ENCODE results near the gene PPP1R27. TPM values are rescaled to one million over a fixed set of nuclear protein-coding genes. Genes with fewer than 3 reads are reported as not detected.

Gene PPP1R27
- not detected in 2 replicates for total RNA-seq

DNA sequence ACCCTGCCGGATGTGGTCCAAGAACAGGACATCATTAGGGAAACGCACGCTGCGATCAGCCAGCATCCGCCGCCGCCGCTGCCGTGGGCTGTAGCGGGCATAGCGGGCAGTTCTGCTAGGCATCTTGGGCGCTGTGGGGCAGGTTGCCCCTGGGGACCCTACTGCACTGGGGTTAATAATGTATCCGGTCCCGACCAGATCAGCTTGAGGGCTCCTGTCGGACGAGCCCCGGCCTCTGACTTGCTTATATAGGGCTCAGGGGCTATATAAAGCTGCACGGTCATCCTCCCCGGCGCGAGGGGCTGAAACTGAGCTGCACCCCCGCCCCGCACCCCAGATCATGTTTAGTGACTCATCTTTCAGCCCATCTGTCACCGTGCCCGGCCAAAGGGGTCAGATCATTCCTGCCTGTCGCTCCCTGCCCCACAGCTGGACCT, at the start of gene PPP1R27:
Gene PPP1R27 (minus strand): TSS at position 220 of the 437 bp plus-strand sequence. CDS start 97 bp downstream, at position 123.
- no peak for DNase-seq

DNA sequence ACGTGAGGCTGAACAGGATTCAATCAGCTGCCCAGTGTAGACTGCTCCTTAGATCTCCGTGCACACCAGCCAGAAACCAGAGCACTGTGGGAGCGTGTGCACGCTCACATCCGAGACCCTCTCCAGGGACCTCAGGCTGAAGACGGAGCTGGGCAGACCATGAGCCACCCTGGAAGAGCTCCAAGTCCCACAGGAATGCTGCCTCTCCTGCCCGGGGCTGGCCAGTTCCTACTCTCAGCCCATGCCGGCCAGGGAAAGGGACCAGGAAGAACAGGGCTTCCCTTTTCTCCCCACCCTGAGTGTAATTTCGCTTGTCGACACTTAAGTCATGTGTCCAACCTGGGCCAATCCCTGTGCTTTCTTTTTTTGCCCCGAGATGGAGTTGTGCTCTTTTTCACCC, 49.7 kb upstream of the PPP1R27 start:
- no peak for DNase-seq

DNA sequence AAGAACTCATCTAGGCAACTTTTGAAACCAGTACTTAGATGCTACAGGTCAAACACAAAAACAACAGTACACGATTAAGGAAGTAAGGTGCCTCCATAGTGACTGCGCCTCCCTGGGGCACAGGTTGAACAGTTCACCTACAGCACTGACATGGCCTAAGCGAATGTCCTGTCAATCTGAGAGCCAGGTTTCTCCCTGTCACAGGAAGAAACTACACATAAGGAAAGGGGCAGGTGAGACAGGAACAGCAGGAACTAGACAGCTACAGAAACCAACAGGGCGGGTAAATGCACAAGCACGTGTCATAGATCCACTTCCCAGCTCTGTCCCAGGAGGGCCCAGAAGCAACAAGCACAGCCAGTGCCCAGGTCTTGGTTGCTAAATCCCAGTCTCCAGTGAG, 44.3 kb upstream of the PPP1R27 start:
- no peak for DNase-seq

DNA sequence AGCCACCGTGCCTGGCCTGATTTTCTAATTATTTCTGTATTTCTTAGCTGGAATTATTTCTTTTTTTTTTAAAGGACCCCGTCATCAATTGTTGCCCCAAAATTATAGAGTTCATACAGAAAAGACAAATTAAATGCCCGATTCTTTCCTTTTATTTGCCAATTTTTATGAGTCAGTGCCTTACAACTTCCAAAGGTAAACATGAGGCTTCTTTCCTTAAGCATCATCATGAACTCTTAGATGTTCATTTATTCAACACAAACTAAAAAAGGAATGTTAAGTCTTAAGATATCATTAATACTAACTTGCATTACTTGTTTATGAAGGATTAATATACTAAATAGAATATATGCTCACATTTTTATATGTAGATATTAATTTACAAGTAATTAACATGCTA, 43.4 kb upstream of the PPP1R27 start:
- DNase-seq: no peak

DNA sequence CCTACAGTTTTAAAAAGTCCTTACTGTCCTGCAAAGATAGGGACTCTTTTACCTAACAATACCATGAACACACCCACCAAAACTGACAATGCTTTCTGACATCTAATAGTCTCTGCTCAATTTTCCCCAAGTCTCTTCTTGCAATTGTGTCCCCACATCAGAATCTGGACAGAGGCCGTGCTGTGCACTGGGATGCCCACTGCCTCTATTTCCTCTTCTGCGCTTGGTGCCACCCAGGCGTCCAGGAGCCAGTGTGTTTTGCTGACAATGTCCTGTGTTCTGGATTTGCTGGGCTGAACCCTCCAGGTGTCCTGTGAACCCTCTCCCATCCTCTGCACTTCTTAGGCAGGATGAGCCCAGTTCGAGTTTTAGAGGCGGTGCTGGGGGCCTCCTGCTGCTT, 42.7 kb upstream of the PPP1R27 start:
- DNase-seq: no peak

- DNase-seq: peak; percentile 92
Measured at GRCh38 chr17:81871387-81872230, 36.8 kb upstream of the PPP1R27 start.

GRCh38 chr17:81870981-81871386, 36.1 kb upstream of the PPP1R27 start, which contains the start of gene ARHGDIA:
ARHGDIA (minus strand) TSS chr17:81871337; CDS start chr17:81869930, 1,407 bp downstream.
- DNase-seq: no peak

DNA sequence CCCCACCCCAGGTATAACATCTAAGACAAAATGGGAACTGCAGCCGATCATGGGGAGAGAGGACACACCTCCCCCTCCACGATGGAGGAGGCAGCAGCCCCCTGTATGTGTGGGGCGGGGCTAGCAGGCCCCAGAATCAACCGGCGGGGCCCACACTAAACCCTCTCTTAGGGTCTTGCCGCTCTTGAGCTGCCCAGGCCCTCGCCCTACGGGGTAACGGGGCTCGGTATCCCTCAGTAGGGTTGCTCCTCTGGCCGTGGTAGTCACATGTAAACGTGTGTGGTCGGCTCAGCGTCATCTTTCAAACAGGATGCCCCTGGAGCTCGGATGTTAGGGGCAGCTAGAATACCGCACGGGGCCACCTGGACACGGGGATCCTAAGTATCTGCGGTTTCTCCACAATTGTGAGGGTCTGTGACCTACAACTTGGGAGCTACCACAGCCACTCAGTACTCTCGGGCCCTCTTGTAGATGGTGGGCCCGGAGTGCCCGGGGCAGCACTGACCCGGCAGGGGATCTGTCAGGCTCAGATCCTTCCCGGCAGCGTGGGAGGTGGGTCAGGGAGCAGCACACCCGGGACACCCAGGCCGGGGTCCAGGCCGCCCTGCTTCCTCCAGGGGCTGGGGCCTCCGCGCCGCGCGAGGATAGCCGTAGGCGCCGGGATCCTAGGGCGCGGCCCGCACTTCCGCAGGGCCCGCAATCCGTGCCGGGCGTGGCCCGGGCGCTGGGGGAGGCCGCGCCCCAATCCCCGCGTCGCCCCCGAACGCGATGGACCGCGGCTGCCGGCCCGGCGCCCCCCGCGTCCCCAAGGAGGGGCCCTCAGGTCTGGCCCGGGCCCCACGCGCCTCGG, 35.5 kb upstream of the PPP1R27 start:
- peak; percentile 62 for DNase-seq

- DNase-seq: peak; percentile 61
Measured at GRCh38 chr17:81869221-81870130, 34.6 kb upstream of the PPP1R27 start.

- no peak for DNase-seq
Measured at GRCh38 chr17:81868674-81869220, 33.9 kb upstream of the PPP1R27 start.

DNA sequence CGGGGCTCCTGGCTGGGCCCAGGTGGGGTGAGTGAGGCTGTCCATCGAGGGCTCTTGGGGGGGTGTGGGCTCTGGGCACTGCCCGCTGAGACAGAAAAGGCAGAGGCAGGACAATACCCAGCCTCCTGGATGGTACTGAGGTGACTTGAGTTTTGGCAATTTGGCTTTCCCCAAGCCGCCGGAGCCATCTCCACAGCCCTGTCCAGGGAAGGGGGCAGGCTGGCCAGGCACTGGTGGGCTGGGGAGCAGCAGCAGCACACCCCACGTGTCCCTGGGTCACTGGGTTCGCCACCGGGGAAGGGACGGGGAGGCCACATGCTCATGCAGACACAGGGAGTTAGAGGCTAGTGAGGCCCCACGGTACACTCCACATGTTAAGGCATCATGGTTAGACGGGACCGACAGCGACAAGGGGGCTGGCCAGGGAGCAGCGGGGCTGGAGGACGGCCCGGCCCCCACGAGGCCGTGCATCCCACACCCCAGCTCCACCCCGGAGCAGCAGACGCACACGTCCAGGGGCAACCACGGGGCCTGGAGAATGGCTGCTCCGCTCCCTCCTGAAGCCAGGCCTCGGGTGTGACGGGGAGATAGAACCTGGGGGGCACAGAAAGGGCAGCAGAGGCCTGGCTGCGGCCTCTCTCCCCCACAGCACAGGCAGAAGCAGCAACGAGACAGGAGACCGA, 33.3 kb upstream of the PPP1R27 start:
- no peak for DNase-seq

DNA sequence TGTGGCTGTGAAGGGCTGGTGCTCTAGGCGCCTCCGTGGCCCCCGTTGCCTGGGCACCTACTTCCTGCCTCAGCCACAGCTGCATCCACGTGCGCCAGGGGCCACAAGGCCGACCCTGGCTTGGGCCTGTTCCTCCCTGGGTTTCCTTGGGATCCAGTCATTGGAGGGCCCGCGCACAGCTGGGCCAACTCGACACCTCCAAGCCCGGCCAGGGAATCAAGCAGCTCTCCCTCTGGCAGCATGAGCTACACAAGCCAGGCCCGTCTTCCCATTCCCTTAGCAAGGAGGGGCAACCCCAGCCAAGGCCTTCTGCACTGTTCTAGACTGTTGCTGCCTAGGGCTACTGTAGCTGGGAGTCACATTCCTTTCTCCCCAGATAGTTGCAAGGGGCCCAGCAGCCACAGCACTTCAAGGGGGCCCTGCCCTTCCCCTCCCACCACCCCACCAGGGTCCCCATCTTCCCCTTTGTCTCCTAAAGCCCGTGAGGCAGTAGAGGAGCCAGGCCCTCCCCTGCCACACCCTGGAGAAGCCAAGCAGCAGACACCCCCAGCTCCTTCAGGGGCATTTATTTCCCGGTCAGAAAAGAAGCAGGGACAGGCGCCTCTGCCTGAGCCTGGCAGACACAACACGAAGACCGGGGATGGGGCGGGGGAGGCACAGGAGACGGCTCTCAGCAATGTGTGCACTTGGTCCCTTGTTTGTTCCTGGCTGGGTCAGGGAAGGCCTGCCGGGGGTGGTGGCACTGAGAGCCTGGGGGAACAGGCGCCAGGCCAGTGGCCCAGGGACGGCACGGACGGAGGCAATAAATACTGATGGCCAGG, 32.5 kb upstream of the PPP1R27 start:
- peak; percentile 32 for DNase-seq

GRCh38 chr17:81866440-81867169, 31.8 kb upstream of the PPP1R27 start:
- DNase-seq: no peak

DNA sequence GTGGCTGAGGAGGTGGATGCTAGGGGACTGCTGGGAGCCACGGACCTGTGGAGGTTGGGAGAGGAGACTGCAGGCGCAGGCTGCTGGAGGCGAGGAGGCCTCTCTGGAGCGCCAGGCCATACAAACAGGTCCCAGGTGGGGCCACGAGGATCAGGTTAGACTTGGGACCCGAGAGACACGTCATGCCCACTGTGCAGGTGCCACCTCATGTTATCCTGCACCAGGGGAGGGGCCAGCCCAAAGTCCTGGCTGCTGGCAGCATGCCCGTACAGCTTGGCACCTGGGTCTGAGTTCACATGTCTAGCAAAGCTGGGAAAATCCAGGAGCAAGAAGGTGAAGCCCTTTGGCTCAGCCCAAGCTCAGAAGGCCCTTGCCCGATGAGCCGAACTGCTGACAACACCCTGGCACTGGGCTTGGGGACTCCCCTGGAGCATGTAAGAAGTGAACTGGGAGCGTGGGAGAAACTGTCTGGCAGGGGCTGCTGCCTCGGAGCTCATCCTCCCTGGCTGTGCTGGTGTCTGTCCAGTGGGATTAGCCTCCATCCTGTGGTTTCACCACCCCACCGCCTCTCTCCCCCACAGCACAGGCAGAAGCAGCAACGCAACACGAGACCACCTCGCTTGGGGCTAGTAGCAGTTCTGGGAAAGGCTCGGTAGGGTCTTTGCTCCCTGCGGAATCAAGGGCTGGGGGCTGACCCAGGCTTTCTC, 31.0 kb upstream of the PPP1R27 start:
- no peak for DNase-seq

GRCh38 chr17:81865358-81865732, 30.5 kb upstream of the PPP1R27 start:
- no peak for DNase-seq

- DNase-seq: no peak
Measured at GRCh38 chr17:81863833-81864768, 29.3 kb upstream of the PPP1R27 start.

GRCh38 chr17:81863123-81863675, 28.3 kb upstream of the PPP1R27 start:
- peak; percentile 63 for DNase-seq
